ENCODE measurements around the gene AGPS.

AGPS gene

GRCh38 chr2:177579486-177580036 is 187.0 kb downstream of the AGPS start:
- no peak for TF ChIP-seq CTCF (IDR thresholded peaks at IDR 0.05; ENCODE audit: control insufficient read depth, insufficient read depth, low read depth, low read length, missing control alignments)
- DNase-seq (ENCODE audit: low read depth) = no peak
- H3K4me3 ChIP-seq (ENCODE audit: control insufficient read depth, low read depth, low read length) = no peak overlapping the region

GRCh38 chr2:177582000-177582399 is 189.4 kb downstream of the AGPS start:
- TF ChIP-seq CTCF (IDR thresholded peaks at IDR 0.05; ENCODE audit: control insufficient read depth, insufficient read depth, low read depth, low read length, missing control alignments) = no peak
- no peak overlapping the region for H3K4me3 ChIP-seq (ENCODE audit: control insufficient read depth, low read depth, low read length)
- DNase-seq (ENCODE audit: low read depth) = no peak

DNA sequence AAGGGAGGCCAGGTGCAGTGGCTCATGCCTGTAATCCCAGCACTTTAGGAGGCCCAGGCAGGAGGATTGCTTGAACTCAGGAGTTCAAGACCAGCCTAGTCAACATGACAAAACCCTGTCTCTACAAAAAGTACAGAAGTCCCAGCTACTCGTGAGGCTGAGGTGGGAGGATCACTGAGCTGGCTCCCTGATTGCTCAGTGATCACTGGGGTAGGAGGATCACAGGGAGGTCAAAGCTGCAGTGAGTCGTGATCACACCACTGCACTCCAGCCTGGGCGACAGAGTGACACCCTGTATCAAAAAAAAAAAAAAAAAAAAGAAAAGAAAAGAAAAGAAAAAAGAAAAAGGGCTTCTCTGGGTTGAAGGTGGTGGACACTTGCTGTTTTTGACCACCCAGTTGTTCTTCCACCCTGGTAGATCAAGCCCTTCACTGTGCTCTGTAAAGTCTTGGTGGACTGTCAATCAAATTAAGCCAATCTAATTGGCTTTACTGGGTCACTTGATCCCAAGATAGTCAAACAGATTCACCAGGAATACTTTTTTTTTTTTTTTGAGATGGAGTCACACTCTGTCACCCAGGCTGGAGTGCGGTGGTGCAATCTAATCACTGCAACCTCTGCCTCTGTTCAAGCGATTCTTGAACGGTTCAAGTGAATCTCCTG is 191.6 kb downstream of the AGPS start:
- no peak for DNase-seq (ENCODE audit: low read depth)
- no peak for TF ChIP-seq CTCF (IDR thresholded peaks at IDR 0.05; ENCODE audit: control insufficient read depth, insufficient read depth, low read depth, low read length, missing control alignments)
- H3K4me3 ChIP-seq (ENCODE audit: control insufficient read depth, low read depth, low read length) = no peak overlapping the region

GRCh38 chr2:177585234-177585863 is 192.8 kb downstream of the AGPS start:
- TF ChIP-seq CTCF (IDR thresholded peaks at IDR 0.05; ENCODE audit: control insufficient read depth, insufficient read depth, low read depth, low read length, missing control alignments) = no peak
- H3K4me3 ChIP-seq (ENCODE audit: control insufficient read depth, low read depth, low read length) = no peak overlapping the region
- DNase-seq (ENCODE audit: low read depth) = no peak

GRCh38 chr2:177586154-177586553 is 193.6 kb downstream of the AGPS start:
- no peak for DNase-seq (ENCODE audit: low read depth)
- no peak overlapping the region for H3K4me3 ChIP-seq (ENCODE audit: control insufficient read depth, low read depth, low read length)
- TF ChIP-seq CTCF (IDR thresholded peaks at IDR 0.05; ENCODE audit: control insufficient read depth, insufficient read depth, low read depth, low read length, missing control alignments) = no peak

GRCh38 chr2:177587371-177587770 is 194.8 kb downstream of the AGPS start:
- TF ChIP-seq CTCF (IDR thresholded peaks at IDR 0.05; ENCODE audit: control insufficient read depth, insufficient read depth, low read depth, low read length, missing control alignments) = no peak
- no peak overlapping the region for H3K4me3 ChIP-seq (ENCODE audit: control insufficient read depth, low read depth, low read length)

More at GRCh38 chr2:177587371-177587770, 194.8 kb downstream of the AGPS start:
- DNase-seq (ENCODE audit: low read depth) = no peak
